Duodenal mucosa (tissue), 2 donors: ENCODE measurements around the gene TMEM44.

ENCODE experiments used
- H3K27ac ChIP-seq: one replicate; pipeline ENCODE4 v1.7.0; 2013; ENCODE audit warnings: low read depth, low read length
- H3K27me3 ChIP-seq, 2 donors: one replicate each; pipeline ENCODE4 v1.7.0; 2013; ENCODE audit warnings: low read length in 2 of 2, control low read depth in 1 of 2; ENCODE audit not compliant: insufficient read depth in 2 of 2, control insufficient read depth in 1 of 2
- H3K36me3 ChIP-seq, 2 donors: one replicate each; pipeline ENCODE4 v1.7.0; 2013; ENCODE audit warnings: low read length in 2 of 2, control low read depth in 1 of 2; ENCODE audit not compliant: insufficient read depth in 2 of 2, control insufficient read depth in 1 of 2
- H3K4me1 ChIP-seq, 2 donors: one replicate each; pipeline ENCODE4 v1.7.0; 2013; ENCODE audit warnings: low read length in 2 of 2, control low read depth in 1 of 2; ENCODE audit not compliant: insufficient read depth in 2 of 2, control insufficient read depth in 1 of 2
- H3K4me3 ChIP-seq, 2 donors: one replicate each; pipeline ENCODE4 v1.7.0; 2013; ENCODE audit warnings: low read length in 2 of 2, low read depth in 1 of 2
- H3K9ac ChIP-seq, 2 donors: one replicate each; pipeline ENCODE4 v1.7.0; 2013; ENCODE audit warnings: low read length in 2 of 2, low read depth in 1 of 2
- H3K9me3 ChIP-seq, 2 donors: one replicate each; pipeline ENCODE4 v1.7.0; 2013; ENCODE audit warnings: low read length in 2 of 2, control low read depth in 1 of 2; ENCODE audit not compliant: control insufficient read depth in 1 of 2

Gene TMEM44

GRCh38 chr3:194572143-194572789 lies 61.0 kb downstream of the TMEM44 start:
- peaks cover 4 to 9% of the 10 kb centered on the region in 2 donors for H3K27me3 ChIP-seq
- H3K27ac ChIP-seq, result no peak overlapping the region
- H3K4me3 ChIP-seq, result no peak overlapping the region
- no peaks in the 10 kb centered on the region for H3K36me3 ChIP-seq
- H3K9ac ChIP-seq, result no peak overlapping the region
- no peaks in the 10 kb centered on the region for H3K9me3 ChIP-seq
- no peaks in the 10 kb centered on the region for H3K4me1 ChIP-seq

GRCh38 chr3:194571491-194572142 lies 61.6 kb downstream of the TMEM44 start:
- Histone ChIP-seq H3K4me3 (no peak overlapping the region), H3K27me3 (peaks cover 4 to 9% of the 10 kb centered on the region in 2 donors), H3K9ac (no peak overlapping the region), H3K36me3 (no peaks in the 10 kb centered on the region), H3K4me1 (no peaks in the 10 kb centered on the region), H3K9me3 (no peaks in the 10 kb centered on the region), H3K27ac (no peak overlapping the region)

GRCh38 chr3:194570898-194571297 lies 62.3 kb downstream of the TMEM44 start:
- H3K4me1 ChIP-seq, result no peaks in the 10 kb centered on the region
- H3K36me3 ChIP-seq, result no peaks in the 10 kb centered on the region
- no peak overlapping the region for H3K27ac ChIP-seq
- peaks cover 4 to 9% of the 10 kb centered on the region in 2 donors for H3K27me3 ChIP-seq
- no peak overlapping the region for H3K9ac ChIP-seq
- H3K9me3 ChIP-seq, result no peaks in the 10 kb centered on the region
- no peak overlapping the region for H3K4me3 ChIP-seq

- no peaks in the 10 kb centered on the region for H3K36me3 ChIP-seq
- H3K9me3 ChIP-seq, result no peaks in the 10 kb centered on the region
- peaks cover 4 to 9% of the 10 kb centered on the region in 2 donors for H3K27me3 ChIP-seq
- no peak overlapping the region for H3K9ac ChIP-seq
- no peaks in the 10 kb centered on the region for H3K4me1 ChIP-seq
- H3K27ac ChIP-seq, result no peak overlapping the region
- H3K4me3 ChIP-seq, result no peak overlapping the region
Observed at GRCh38 chr3:194570235-194570634, 63.0 kb downstream of the TMEM44 start.

- no peak overlapping the region for H3K9ac ChIP-seq
- no peaks in the 10 kb centered on the region for H3K36me3 ChIP-seq
- no peaks in the 10 kb centered on the region for H3K9me3 ChIP-seq
- H3K27ac ChIP-seq, result no peak overlapping the region
- no peak overlapping the region for H3K4me3 ChIP-seq
- H3K27me3 ChIP-seq, result peaks cover 4 to 9% of the 10 kb centered on the region in 2 donors
- H3K4me1 ChIP-seq, result no peaks in the 10 kb centered on the region
Observed at GRCh38 chr3:194569252-194569651, 64.0 kb downstream of the TMEM44 start.

GRCh38 chr3:194565597-194566190 lies 67.5 kb downstream of the TMEM44 start:
- Histone ChIP-seq H3K36me3 (no peaks in the 10 kb centered on the region), H3K4me3 (no peak overlapping the region), H3K9ac (no peak overlapping the region), H3K4me1 (no peaks in the 10 kb centered on the region), H3K9me3 (no peaks in the 10 kb centered on the region), H3K27me3 (no peaks in the 10 kb centered on the region), H3K27ac (no peak overlapping the region)

GRCh38 chr3:194562986-194563385 lies 70.2 kb downstream of the TMEM44 start:
- H3K9me3 ChIP-seq, result no peaks in the 10 kb centered on the region
- H3K36me3 ChIP-seq, result no peaks in the 10 kb centered on the region
- no peak overlapping the region for H3K27ac ChIP-seq
- no peaks in the 10 kb centered on the region for H3K4me1 ChIP-seq
- H3K4me3 ChIP-seq, result no peak overlapping the region
- H3K9ac ChIP-seq, result no peak overlapping the region
- H3K27me3 ChIP-seq, result no peaks in the 10 kb centered on the region

- no peak overlapping the region for H3K9ac ChIP-seq
- no peaks in the 10 kb centered on the region for H3K27me3 ChIP-seq
- H3K4me1 ChIP-seq, result no peaks in the 10 kb centered on the region
- H3K9me3 ChIP-seq, result no peaks in the 10 kb centered on the region
- no peaks in the 10 kb centered on the region for H3K36me3 ChIP-seq
- H3K4me3 ChIP-seq, result no peak overlapping the region
- H3K27ac ChIP-seq, result no peak overlapping the region
Observed at GRCh38 chr3:194561306-194561974, 71.8 kb downstream of the TMEM44 start.

GRCh38 chr3:194560047-194560446 lies 73.2 kb downstream of the TMEM44 start:
- Histone ChIP-seq H3K9me3 (no peaks in the 10 kb centered on the region), H3K27ac (no peak overlapping the region), H3K4me1 (peaks cover 0 to 3% of the 10 kb centered on the region in 2 donors), H3K9ac (no peak overlapping the region), H3K36me3 (no peaks in the 10 kb centered on the region), H3K27me3 (no peaks in the 10 kb centered on the region), H3K4me3 (no peak overlapping the region)

GRCh38 chr3:194559530-194559929 lies 73.7 kb downstream of the TMEM44 start:
- H3K9ac ChIP-seq, result no peak overlapping the region
- no peak overlapping the region for H3K4me3 ChIP-seq
- H3K36me3 ChIP-seq, result no peaks in the 10 kb centered on the region
- H3K4me1 ChIP-seq, result peaks cover 0 to 3% of the 10 kb centered on the region in 2 donors
- no peak overlapping the region for H3K27ac ChIP-seq
- no peaks in the 10 kb centered on the region for H3K27me3 ChIP-seq
- no peaks in the 10 kb centered on the region for H3K9me3 ChIP-seq
